GM04503 (cell line): ENCODE measurements around the gene VPREB3.

ENCODE experiments used
- DNase-seq: peaks from one replicate; pipeline ENCODE4 v3.0.0-alpha.2; 2012; ENCODE audit warnings: low read depth

VPREB3 gene

DNA sequence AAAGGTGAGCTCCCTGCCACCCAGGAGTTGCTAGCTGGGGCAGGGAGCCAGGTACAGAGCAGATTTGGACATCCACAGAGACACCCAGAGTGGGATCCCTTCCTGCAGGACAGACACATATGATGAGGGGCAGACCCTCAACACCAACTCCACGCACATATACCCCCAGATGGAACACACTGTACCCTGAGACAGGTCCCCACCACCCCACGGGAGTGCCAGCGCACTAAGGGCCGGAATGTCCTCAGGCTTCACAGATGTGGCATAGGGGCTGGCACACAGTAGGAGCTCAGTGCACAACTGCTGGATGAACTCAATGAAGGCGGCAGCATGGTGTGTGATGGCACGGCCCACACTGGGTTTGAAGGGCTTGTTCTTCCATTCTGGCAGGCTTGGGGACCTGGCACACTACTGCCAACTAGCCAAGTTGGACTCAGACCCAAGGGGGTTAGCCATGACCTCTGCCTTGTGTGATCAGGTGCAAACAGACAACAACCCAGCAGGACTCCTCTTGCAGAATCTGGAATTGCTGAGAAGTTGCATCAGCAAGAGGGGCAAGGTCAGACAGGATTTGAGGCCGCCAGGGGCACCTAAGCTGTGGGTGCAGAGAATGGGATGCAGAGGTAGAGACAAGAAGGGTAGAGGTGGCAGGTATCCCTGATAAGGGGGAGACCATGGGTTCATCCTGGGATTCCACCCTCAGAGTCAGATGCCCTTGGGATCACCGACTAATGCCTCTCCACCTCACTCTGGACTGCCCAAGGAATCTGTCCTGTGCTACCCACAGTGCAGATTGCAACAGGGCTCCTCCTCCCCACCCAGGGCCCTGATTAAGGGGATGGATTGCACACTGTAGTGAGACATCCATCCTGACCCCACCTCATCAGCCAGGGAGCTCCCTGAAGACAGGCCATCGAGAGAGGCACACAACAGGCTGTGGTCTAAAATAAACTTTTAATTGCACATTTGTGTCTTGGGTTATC lies 11.0 kb upstream of the VPREB3 start:
- no peak for DNase-seq

DNA sequence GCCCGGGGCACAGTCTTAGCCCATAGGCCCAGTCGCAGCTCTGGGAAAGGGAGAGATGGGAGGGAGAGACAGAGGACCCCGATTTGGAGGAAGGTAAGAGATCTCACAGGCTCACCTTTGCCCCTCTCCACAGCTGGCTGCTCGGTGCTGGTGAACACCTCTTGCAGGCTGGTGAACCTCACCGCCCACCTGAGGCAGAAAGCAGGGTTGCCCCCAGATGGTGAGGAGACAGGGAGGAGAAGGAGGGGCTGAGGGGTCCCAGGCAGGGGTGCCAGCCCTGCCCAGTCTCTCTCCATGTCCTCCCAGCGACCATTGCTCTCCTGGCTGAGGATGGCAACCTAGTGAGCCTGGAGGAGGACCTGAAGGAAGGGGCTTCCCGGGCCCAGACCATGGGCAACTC lies 9.7 kb upstream of the VPREB3 start:
- DNase-seq, result no peak

DNA sequence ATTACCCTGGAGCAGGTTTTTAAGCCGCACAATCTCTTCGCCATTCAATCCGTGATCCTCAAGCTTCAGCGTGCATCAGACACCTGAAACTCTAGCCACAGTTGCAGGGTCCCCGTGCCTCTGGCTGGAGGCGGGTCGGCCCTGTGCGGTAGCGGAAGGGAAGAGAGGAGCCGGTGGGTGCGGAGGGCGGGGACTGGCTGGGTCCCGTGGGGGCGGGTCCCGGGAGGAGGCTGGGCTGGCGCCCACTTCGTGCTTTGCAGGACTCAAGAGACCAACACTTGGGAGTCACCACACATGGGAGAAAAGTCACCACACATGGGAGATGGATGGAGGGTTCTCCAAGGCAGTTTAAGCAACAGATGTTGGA lies 9.3 kb upstream of the VPREB3 start:
- DNase-seq, result no peak

DNA sequence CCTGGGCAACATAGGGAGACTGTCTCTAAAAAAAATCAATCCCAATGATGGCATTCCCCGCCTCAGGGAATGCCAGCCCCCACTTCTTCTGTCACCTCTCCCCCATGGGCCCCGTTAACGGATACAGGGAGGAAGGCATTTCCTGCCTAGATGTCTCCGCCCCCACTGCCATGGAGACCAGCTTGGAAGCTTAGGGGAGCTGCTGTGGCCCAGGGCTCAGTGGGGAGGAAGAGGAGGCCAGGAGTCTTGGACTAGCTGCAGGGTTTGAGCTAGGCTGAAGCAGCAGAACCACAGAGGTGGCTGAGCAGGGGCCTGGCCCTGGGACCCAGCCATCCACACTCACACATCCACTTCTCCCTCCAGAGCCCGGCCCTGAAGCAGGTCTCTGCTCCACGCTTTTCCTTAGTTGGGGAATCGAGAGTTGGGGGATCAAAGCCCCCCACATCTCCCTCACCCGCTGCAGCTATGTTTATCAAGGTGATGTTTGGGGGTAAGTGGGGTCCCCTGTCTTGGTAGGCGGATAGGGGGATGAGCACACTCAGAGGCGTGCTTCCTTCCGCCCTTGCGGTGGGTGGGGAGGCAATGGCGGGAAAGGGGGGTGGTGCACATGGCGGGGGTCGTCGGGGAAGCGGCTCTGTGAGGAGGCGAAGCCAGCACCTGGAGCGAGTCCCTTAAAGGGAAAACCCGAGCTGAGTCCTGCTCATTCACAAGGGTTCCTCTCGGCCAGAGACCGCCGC lies 8.8 kb upstream of the VPREB3 start, which contains the start of gene C22orf15:
Gene C22orf15, plus strand, starts transcription at position 149 of the 737 bp plus-strand sequence. Its CDS starts 317 bp downstream, at position 466.
- DNase-seq, result no peak

DNA sequence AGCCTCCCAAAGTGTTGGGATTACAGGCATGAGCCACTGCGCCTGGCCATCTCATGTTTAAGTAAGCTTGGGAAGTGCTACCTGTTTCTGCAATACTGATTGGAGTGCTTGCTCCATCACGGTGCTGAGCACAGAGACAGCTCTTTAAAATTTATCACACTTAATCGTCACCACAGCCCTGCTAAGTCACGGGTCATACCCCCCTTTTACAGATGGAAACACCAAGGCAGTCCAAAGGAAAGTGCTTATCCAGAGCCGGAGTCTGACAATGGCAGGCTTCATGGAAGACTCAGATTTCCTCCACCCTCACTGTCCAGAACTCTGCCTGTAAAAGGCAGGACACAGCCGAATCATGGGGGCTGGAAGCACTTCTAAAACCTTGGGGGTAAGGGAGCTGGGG lies 5.8 kb upstream of the VPREB3 start:
- no peak for DNase-seq

DNA sequence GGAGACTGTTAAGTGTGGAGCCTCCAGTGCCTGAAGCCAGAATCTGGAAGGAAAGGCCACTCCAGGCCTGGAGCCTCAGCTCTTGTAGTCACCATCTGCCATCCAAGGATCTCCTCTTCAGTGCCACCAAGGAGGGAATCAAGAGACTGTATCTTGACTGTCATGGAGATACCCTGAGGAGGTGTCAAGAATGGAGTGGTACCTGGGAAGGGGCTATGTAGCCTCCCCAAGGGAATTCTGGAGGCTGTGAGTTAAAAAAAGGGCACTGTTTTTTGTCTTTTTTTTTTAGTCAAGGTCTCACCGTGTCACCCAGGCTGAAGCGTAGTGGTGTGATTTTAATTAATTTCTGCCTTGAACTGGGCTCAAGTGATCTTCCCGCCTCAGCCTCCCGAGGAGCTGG lies 5.3 kb upstream of the VPREB3 start:
- DNase-seq, result no peak

DNA sequence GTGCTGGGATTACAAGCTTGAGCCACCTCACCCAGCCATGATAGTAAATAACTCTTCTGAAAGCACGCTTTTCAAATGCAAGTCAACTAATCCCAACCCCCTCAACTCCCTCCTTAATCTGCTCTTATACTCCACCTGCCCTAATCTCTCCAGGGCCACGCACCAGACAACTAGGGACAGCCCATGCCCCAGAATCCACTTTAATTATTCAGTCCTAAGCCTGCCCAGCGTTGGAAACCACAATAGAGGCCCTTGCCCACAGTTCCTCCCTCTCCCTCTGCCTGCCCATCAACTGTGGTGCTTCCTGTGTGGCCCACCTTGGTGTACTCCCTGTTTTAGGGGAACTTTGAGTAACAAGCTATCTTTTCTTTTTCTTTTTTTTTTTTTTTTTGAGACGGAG lies 2.7 kb upstream of the VPREB3 start:
- DNase-seq, result no peak

DNA sequence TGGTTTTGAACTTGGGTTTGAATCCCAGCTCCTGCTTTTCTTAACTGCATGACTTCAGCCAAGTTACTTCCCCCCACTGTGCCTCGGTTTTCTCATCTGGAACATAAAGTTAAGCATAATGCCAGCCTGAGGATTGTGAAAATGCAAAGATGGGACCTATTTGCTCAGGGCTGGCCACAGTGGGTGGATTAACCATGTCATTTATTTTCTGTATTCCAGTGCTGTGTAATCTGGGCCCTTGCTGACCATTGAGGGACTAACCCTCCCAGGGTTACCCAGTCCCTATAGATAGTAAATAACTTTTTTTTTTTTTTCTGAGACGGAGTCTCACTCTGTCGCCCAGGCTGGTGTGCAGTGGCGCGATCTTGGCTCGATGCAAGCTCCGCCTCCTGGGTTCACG lies 1.5 kb upstream of the VPREB3 start:
- DNase-seq, result no peak

DNA sequence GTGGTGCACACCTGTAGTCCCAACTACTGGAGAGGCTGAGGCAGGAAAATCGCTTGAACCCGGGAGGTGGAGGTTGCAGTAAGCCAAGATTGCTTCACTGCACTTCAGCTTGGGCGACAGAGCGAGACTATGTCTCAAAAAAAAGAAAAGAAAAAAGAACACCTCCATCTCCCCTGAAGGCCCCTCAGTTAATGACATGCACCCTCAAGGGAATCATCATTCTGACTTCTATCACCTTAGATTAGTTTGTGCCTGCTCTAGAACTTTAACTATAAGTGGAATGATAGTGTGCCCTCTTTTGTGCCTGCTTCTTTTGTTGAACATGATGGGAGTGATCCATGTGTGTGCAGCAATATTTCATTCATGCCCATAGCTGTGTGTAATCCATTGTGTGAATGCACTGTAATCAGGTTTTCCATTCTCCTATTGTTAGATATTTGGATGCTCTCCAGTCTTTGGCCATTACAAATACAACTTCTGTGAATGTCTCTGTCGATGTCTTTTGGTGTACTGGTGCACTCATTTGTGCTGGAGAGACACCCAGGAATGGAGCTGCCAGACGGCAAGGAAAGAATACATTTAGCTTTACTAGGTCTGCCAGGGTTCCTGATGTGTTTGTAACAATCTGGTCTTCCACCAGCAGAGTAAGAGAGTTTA lies 883 bp upstream of the VPREB3 start:
- DNase-seq, result no peak

DNA sequence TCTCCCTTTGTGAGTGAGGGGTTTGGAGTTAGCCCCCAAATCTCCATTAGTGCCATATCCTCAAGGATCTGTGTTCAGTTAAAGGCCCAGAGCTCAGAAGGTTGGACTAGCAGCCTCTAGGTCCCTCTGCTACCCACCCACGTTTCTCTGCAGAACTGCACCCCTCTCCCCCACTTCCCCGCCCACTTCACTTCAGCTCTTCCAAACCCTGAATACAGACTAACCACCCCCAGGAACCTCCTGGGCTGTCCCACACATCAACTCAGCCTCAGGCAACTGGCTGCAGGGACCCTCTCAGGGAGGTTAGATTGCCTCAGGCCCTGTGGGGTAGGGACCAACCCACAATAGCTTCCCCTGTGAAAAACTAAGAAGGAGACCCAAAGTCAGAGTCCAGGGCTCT lies 840 bp downstream of the VPREB3 start:
- no peak for DNase-seq

DNA sequence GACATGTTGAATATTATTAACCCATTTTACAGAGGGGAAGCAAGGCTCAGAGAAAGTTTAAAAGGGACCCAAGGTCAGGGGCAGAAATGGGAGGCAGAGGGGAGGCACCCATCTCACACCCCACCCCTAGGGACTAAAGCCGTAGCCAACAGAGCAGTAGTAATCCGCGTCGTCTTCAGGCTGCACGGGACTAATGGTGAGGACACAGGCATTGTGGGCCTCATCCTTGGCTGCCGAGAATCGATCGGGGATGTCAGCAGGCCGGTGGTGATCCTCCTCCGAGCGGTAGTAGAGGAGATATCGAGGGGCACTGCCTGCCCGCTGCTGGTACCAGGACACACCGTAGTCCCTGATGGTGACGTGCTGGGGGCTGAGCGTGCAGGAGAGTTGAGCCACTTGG lies 1.5 kb downstream of the VPREB3 start:
- DNase-seq, result no peak

DNA sequence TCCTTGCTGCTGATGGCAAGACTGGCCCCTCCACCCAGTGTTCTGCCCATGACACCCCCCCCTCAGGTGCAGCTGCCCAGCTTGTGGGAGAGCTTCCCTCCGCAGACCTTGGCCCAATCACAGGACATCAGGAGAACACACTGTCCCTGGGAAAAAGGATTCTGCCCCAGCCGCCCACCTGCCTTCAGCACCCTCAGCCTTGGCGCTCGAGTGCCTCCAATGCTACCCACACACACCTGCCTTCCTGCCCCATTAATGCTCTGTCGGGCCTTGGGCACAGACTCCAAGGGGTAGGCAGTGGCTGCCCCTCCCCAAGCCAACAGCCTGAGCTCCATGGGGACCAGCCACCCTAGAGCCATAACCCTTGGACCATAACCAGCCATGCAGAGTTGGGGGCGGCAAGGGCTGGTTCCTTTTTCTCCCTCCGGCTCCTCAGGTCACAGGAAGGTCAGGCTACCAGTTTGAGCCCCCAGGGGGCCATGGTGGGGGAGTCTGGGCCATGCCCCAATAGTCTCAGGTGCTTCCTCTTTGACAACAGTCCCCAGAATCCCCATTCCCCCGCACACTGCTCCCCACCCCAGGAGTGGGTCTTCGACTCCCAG lies 2.0 kb downstream of the VPREB3 start:
- no peak for DNase-seq

DNA sequence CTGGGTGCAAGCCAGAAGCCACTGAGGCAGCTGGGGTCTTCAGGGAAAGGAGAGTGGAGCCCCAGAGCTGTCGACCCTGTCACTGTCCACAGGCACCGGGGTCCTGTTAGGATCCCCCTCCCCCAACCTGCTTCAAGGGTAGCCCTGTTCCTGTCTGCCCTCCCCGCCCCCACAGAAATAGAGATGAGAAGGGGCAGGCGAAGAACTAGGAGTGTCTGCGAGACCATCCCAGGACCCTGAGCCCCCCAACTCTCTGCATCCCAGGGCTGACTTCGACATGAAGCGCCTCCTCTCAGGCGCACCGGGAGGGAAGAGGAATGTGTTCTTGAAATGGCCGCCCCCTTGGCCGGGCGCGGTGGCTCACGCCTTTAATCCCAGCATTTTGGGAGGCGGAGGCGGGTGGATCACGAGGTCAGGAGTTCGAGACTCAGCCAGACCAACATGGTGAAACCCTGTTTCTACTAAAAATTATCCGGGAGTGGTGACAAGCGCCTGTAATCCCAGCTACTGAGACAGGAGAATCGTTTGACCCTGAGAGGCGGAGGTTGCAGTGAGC lies 2.7 kb downstream of the VPREB3 start:
- no peak for DNase-seq

DNA sequence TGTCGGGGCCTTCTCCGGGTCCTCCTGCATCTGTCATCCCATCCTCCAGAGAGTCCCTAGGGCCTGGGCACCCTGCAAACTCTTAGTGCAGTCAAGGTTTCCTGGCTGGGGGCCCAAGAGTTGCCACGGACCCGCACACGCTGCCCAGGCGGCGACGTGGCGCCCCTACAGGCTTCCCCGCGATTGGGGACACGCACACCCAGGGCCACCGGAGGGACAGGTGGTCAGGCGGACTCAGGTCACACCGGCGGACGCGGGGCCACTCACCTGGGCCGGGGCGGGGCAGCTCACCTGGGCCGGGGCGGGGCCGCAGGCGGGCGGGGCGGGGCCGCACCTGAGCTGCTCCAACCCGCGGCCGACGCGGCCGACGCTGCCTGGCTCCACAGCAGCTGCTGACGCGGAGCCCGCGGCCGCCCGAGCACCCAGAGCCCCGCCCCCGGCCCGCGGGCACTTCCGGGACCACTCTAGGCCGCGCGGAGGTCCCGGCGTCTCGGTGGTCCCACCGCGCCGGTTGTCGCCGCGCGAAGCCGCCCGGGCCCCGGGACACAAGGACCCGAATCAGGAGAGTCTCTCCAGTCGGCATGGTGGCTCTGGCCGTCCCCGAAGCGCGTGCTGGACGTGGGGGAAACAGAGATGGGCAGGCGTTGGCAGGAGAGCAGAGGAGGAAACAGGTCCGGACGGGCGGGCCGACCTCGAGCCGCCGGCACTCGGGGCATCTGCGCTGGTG lies 3.3 kb downstream of the VPREB3 start, which contains the start of gene ZNF70:
Gene ZNF70, minus strand, starts transcription at position 399 of the 727 bp plus-strand sequence. CDS start 5,972 bp downstream, outside the sequence.
- DNase-seq, result peak; percentile 12

DNA sequence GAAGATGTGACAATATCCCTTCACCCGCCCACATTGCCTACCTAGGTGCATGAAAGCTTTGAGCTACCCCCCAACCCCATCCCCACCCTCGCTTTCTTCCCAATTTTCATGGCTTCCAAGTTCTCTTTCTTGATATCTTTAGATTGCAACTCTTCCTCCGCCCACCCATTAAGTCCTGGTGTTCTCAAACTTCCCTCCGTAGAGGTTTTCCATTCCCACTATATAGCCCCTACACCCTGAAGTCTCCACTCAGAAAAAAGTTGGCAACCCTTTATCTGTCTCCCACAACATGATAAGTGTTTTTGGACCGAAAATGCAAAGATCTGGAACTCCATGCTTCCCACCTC lies 3.9 kb downstream of the VPREB3 start:
- DNase-seq, result no peak

DNA sequence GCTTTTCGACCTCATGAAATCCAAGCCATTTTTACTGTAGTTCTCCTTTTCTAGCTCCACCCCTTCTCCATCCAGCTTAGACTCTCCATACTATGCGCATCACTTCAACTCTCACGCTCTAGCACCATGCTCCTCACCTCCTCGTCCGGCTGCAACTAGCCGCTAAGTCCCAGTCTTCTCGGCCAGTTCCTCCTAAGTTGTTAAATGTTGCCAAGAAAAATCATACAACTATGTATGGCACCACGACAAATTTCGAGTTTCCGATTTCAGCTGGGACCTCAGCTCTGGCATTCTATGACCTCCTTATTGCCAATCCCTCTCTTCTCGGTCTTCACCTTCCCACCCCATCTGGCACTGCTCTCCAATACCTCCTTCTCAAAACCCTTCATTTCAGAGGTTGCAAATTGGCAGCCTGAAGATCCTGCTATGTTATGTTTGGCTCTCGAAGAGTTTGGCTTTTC lies 4.4 kb downstream of the VPREB3 start:
- no peak for DNase-seq

DNA sequence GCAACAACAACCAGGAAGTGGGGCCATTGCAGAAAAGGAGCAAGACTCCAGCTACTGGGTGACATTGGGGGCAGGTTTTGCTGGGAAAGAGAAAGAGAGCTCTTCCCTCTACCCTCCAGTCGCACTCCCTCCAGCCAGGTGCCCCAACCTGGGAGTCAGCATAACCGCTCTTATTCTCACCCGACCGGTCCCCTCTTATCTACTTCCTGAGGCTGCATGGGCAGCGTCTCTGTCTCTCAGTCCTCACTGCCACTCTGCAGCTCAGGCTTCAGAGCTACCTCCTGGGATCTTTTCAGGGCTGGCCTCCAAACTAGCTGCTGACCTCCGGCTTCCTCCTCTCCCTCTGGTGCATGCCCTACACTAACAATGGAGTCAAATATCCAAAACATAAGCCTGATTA lies 8.4 kb downstream of the VPREB3 start:
- DNase-seq, result no peak

DNA sequence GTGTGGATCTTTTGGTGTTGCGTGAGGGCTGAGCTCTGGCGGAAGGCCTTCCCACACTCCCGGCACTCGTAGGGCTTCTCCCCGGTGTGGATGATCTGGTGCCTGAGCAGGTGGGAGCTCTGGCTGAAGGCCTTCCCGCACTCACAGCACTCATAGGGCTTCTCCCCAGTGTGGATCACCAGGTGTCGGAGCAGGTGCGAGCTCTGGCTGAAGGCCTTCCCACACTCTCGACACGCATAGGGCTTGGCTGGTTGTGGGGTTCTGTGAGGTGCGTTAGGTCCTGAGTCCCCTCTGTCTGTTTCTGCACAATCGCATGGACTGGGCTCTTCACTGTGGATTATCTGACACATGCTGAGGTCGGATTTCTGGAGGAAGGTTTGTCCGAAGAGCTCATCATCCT lies 9.7 kb downstream of the VPREB3 start:
- DNase-seq, result no peak

DNA sequence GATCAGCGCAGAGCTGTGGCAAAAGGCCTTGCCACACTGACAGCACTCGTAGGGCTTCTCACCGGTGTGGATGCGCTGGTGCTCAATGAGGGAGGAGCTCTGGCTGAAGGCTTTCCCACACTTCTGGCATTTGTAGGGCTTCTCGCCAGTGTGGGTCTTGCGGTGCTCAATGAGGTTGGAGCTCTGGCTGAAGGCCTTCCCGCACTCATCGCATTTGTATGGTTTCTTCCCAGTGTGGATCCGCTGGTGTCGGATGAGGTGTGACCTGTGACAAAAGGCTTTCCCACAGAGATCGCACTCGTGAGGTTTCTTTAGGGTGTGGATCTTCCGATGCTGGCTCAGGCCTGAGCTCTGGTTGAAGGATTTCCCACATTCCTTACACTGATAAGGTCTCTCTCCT lies 10.2 kb downstream of the VPREB3 start:
- no peak for DNase-seq

DNA sequence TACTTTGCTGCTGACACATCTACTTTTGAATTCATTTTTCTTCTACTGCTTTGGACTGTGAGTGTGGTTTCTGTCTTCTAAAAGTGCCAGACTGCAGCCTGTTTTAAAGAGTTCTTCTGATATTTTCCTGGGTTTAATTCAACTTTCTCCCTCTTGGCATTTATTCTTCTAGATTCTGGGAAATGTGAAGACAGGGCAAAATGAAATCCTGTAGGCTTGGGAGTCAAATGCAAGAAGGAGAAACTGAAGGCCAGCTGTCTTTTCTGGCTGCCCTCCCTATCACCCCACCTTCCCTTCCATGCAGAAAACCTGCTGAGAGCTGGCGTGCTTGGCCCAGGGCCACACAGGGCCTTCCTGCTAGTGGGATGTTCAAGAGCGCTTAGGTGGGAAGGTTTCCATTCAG lies 10.9 kb downstream of the VPREB3 start:
- DNase-seq, result no peak
